ENCODE results near the gene UBTF.

Gene UBTF

DNA sequence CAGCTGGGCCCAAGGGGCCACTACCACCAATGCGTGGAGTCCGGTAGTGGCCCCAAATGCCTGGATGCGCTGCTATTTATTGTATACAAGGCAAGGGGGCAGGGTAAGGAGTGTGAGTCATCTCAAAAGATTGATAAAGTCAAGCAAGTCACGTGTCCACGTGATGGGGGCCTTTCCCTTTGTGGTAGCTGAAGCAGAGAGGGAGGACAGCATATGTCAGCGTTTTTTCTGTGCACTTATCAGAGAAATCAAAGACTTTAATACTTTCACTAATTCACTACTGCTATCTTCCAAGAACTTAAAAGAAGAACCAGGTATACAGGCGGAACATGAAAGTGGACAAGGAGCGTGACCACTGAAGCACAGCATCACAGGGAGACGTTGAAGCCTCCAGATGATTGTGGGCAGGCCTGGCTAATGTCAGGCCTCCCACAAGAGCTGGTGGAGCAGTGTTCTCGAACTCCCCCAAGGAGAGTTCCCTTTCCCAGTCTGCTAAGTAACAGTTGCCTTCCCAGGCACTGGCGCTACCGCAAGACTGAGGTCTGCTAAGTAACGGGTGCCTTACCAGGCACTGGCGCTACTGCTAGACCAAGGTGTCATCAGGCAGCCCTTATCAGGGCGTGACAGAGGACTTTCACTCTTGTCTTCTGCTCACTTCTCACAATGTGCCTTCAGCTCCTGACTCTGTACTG, 59.8 kb downstream of the UBTF start:
- ChIA-PET CTCF (interaction anchor here (2.5 kb wide), 1 partner anchor 9 kb away, joined by 13 read pairs; no protein-coding TSS in a partner anchor), POLR2A (interaction anchor here (0.9 to 1.2 kb wide), 2 partner anchors 26 to 37 kb away, joined by 3 to 4 read pairs; partner anchors contain the start of genes HDAC5 and TMUB2)
- no peak for TF ChIP-seq ELF4 (IDR thresholded peaks at IDR 0.05)
- TF ChIP-seq FOXK2 (IDR thresholded peaks at IDR 0.05), result no peak
- TF ChIP-seq FOXM1 (IDR thresholded peaks at IDR 0.05; ENCODE audit: borderline replicate concordance), result no peak
- TF ChIP-seq L3MBTL2 (conservative IDR thresholded peaks at IDR 0.05), result no peak
- TF ChIP-seq SP1 (IDR thresholded peaks at IDR 0.05), result no peak
- TF ChIP-seq ZNF384 (IDR thresholded peaks at IDR 0.05), result no peak
- TF ChIP-seq SUZ12 (IDR thresholded peaks at IDR 0.05), result no peak
- no peak for TF ChIP-seq ARNT (IDR thresholded peaks at IDR 0.05)
- TF ChIP-seq, protein P1, sequence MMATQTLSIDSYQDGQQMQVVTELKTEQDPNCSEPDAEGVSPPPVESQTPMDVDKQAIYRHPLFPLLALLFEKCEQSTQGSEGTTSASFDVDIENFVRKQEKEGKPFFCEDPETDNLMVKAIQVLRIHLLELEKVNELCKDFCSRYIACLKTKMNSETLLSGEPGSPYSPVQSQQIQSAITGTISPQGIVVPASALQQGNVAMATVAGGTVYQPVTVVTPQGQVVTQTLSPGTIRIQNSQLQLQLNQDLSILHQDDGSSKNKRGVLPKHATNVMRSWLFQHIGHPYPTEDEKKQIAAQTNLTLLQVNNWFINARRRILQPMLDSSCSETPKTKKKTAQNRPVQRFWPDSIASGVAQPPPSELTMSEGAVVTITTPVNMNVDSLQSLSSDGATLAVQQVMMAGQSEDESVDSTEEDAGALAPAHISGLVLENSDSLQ (IDR thresholded peaks at IDR 0.05), result no peak
- TF ChIP-seq TARDBP (IDR thresholded peaks at IDR 0.05), result no peak
- TF ChIP-seq LEF1 (IDR thresholded peaks at IDR 0.05; ENCODE audit: borderline replicate concordance), result no peak
- DNase-seq (ENCODE audit: extremely low spot score), result no peak

DNA sequence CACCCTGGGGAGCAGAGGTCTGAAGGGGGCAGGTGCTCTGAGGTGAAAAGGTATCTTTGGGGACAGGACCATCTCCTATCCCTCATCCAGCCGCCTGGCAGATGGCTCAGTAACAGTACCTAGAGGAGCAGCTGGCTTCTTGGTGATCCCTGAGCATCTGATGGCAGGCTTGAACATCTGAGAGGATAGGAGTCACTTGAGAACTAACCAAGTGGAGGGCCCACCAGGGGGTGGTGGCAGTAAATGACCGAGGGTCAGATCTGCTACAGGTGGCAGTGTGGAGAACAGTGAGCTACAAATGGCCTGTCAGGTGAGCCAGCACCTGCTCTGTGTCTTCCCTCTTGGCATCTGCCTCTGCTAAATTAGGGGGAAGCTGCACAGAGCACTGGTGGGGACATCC, 64.0 kb downstream of the UBTF start:
- ChIA-PET POLR2A (no interaction called here), CTCF (interaction anchor here (1.0 to 1.4 kb wide), 2 partner anchors 13 to 72 kb away, joined by 3 read pairs; no protein-coding TSS in a partner anchor)
- no peak for DNase-seq (ENCODE audit: extremely low spot score)
- TF ChIP-seq ARNT (IDR thresholded peaks at IDR 0.05) (no peak), BHLHE40 (IDR thresholded peaks at IDR 0.05; ENCODE audit: borderline replicate concordance) (no peak), CTBP1 (IDR thresholded peaks at IDR 0.05; ENCODE audit: borderline replicate concordance) (no peak), LEF1 (IDR thresholded peaks at IDR 0.05; ENCODE audit: borderline replicate concordance) (no peak)
- TF ChIP-seq, protein P1 (IDR thresholded peaks at IDR 0.05), result no peak
